Progenitor cell of endocrine pancreas (in vitro differentiated cells): ENCODE data around the gene GALNT2. TPM values are rescaled to one million over a fixed set of nuclear protein-coding genes. Genes with fewer than 3 reads are reported as not detected.

Experiments used
- DNase-seq: peaks from one replicate; pipeline ENCODE4 v3.0.0; 2021; ENCODE audit warnings: low spot score; ENCODE audit not compliant: unreplicated experiment
- H3K27ac Mint-ChIP-seq: 2 replicates; pipeline ENCODE4 v1.8.0; 2021; ENCODE audit warnings: mild to moderate bottlenecking, moderate library complexity, mixed read lengths
- H3K27me3 Mint-ChIP-seq: 2 replicates; pipeline ENCODE4 v1.8.0; 2021; ENCODE audit warnings: mixed read lengths
- H3K36me3 Mint-ChIP-seq: 2 replicates; pipeline ENCODE4 v1.8.0; 2022; ENCODE audit warnings: mixed read lengths; ENCODE audit not compliant: insufficient read depth
- H3K4me1 Mint-ChIP-seq: 2 replicates; pipeline ENCODE4 v1.8.0; 2021; ENCODE audit warnings: low read depth, mixed read lengths
- H3K4me3 Mint-ChIP-seq: 2 replicates; pipeline ENCODE4 v1.8.0; 2021; ENCODE audit warnings: low read depth, mild to moderate bottlenecking, moderate library complexity, mixed read lengths
- H3K9me3 Mint-ChIP-seq: 2 replicates; pipeline ENCODE4 v1.8.0; 2021; ENCODE audit warnings: low read depth, mixed read lengths
- total RNA-seq: library from RNA; stranded (reverse); gene quantifications from 2 replicates; pipeline ENCODE4 v1.2.1, GENCODE V29; 2021
- TF ChIP-seq, protein P1 (sequence below): fragments of 200-600 bp; sonication (generic); IDR thresholded peaks from one replicate; pipeline ENCODE4 v1.5.0; 2021; ENCODE audit warnings: antibody characterized with exemption, mild to moderate bottlenecking; ENCODE audit not compliant: unreplicated experiment

Gene GALNT2
- total RNA-seq, 1 donor from 2014 or later = 95.2 TPM

GRCh38 chr1:230280906-230281413 lies 213.9 kb downstream of the GALNT2 start:
- TF ChIP-seq, protein P1, sequence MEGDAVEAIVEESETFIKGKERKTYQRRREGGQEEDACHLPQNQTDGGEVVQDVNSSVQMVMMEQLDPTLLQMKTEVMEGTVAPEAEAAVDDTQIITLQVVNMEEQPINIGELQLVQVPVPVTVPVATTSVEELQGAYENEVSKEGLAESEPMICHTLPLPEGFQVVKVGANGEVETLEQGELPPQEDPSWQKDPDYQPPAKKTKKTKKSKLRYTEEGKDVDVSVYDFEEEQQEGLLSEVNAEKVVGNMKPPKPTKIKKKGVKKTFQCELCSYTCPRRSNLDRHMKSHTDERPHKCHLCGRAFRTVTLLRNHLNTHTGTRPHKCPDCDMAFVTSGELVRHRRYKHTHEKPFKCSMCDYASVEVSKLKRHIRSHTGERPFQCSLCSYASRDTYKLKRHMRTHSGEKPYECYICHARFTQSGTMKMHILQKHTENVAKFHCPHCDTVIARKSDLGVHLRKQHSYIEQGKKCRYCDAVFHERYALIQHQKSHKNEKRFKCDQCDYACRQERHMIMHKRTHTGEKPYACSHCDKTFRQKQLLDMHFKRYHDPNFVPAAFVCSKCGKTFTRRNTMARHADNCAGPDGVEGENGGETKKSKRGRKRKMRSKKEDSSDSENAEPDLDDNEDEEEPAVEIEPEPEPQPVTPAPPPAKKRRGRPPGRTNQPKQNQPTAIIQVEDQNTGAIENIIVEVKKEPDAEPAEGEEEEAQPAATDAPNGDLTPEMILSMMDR = no peak
- no peak overlapping the region for H3K27ac Mint-ChIP-seq
- H3K4me1 Mint-ChIP-seq = peaks cover 6% of the 10 kb centered on the region
- H3K9me3 Mint-ChIP-seq = no peaks in the 10 kb centered on the region
- DNase-seq = no peak
- H3K4me3 Mint-ChIP-seq = no peak overlapping the region
- H3K36me3 Mint-ChIP-seq = peaks cover 21% of the 10 kb centered on the region
- H3K27me3 Mint-ChIP-seq = no peaks in the 10 kb centered on the region

DNA sequence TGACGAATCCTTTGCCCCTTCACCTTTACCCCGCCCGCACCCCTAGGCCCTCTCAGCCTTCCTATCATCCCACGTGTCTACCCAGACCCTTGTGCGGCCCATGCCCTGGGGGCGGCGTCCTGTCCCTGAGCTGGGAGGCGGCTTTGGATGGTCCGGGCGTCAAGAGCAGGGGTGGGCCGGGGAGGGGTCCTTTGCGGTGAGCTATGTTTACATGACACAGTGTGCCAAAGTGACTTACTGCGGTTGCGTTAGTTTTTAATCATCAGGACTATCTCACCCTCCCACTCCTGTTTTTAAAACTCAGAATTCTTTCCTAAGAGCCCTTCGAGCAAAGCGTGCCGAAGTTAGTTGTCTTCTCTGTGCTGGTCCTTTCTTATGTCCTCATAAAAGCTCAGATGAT lies 214.5 kb downstream of the GALNT2 start:
- Mint-ChIP-seq H3K36me3 (peaks cover 19% of the 10 kb centered on the region), H3K9me3 (no peaks in the 10 kb centered on the region), H3K4me3 (no peak overlapping the region), H3K27ac (no peak overlapping the region), H3K27me3 (no peaks in the 10 kb centered on the region), H3K4me1 (peaks cover 6% of the 10 kb centered on the region)
- DNase-seq = no peak
- TF ChIP-seq, protein P1 = no peak

DNA sequence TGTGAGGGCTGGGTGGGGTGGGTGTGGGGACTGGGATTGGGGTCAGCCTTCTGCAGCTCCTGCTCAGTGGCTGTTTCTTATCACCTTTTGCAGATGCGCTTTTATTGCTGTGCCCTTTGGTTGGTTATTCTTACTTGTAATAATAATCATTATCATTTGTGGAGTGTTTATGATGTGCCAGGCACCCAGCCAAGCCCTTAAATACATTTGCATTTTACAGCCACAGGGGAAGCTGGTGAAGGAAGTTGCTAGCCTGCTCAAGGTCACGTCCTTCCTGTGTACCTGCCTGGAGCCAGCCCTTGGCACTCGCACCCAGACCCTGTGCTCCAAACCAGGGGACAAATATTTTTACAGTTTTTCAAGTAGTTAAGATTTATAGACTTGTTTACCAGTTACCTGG lies 215.1 kb downstream of the GALNT2 start:
- H3K9me3 Mint-ChIP-seq = no peaks in the 10 kb centered on the region
- TF ChIP-seq, protein P1 = no peak
- peaks cover 17% of the 10 kb centered on the region for H3K36me3 Mint-ChIP-seq
- no peak overlapping the region for H3K4me3 Mint-ChIP-seq
- no peak for DNase-seq
- peaks cover 6% of the 10 kb centered on the region for H3K4me1 Mint-ChIP-seq
- no peaks in the 10 kb centered on the region for H3K27me3 Mint-ChIP-seq
- H3K27ac Mint-ChIP-seq = no peak overlapping the region

- Mint-ChIP-seq H3K4me1 (peaks cover 5% of the 10 kb centered on the region), H3K36me3 (peaks cover 16% of the 10 kb centered on the region), H3K4me3 (no peak overlapping the region), H3K9me3 (no peaks in the 10 kb centered on the region), H3K27ac (no peak overlapping the region), H3K27me3 (peaks cover 4% of the 10 kb centered on the region)
- TF ChIP-seq, protein P1 = no peak
- no peak for DNase-seq
These were observed 216.6 kb downstream of the GALNT2 start for GRCh38 chr1:230283678-230284077.

DNA sequence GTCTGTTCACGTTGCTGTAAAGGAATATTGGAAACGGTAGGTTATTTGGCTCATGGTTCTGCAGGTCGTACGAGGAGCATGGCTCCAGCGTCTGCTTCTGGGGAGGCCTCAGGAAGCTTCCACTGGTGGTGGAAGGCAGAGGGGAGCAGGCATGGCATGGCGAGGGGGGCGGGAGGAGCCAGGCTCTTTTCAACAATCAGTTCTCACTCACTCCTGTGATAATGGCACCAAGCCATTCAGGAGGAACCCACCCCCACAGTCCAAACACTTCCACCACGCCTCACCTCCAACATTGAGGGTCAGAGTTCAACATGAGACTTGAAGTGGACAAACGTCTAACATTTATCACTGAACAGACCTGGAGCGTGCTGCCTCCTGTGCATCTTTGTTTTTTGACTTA lies 217.9 kb downstream of the GALNT2 start:
- Mint-ChIP-seq H3K4me3 (no peak overlapping the region), H3K36me3 (peaks cover 12% of the 10 kb centered on the region), H3K27me3 (peaks cover 4% of the 10 kb centered on the region), H3K4me1 (peaks cover 5% of the 10 kb centered on the region), H3K9me3 (no peaks in the 10 kb centered on the region), H3K27ac (no peak overlapping the region)
- no peak for DNase-seq
- TF ChIP-seq, protein P1 = no peak
